ENCODE results near the gene NRK.
"Not testable (repeated sequence)": the region's sequence is repeated elsewhere in the genome, so short reads cannot be mapped to it uniquely, and the experiment has no call there.

Gene NRK

DNA sequence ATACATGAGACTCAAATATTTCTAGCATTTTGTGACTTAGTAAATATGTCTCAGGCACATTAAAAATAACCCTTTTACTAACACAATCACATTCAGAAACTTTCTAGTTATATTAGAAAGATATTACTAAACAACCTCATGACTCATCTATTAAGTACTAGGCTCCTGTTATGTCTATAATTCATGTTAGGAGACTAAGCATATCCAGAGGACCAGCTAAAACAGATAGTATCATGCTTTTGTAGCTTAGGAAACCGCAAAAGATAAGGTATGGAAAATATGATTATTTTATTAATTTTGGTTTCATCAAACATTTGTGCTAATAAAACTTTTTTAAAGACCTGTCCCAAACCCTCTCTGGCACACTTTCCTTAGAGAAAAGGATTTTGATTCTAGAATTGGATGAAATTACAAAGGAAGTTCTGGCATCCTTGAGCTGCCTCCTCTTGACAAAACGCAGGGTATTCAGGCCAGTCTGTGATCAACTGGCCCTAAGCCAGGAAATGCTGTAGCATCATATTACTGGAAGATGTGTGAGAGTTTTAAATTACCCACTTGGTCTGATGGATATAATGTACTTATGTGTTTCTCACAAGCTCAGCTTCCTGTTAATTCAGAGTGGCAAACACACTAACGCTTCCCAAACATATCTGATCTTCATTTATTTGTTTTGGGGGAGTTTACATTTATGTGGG lies 60.4 kb downstream of the NRK start:
- DNase-seq, result no peak

DNA sequence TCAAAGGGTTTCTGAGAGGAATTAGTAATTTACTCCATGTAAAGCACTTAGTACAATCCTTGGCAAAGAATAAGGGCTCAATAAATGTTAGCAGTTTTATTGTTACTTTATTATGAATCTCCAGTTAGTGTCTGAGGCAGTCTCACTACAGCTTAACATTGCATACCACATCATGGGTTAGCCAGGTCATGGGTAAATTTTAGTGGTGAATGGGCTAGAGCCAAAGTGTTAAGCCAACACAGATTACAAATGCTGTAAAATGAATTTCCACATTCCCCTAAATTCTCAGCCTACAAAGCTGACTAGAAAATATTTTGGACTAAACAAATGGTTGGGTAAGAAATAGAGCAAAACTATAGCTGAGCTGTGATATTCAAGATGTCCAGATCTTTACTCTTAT lies 72.4 kb downstream of the NRK start:
- no peak for DNase-seq

DNA sequence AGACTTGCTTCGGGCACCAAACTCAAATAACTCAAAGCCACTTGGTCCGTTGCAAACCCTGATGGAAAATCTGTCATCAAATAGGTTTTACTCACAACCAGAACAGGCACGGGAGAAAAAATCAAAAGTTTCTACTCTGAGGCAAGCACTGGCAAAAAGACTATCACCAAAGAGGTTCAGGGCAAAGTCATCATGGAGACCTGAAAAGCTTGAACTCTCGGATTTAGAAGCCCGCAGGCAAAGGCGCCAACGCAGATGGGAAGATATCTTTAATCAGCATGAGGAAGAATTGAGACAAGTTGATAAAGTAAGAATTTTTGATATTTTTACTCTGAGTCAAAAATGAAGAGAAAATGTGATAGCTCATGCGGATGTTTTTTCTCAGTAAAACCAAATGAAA lies 87.2 kb downstream of the NRK start:
- DNase-seq, result no peak

DNA sequence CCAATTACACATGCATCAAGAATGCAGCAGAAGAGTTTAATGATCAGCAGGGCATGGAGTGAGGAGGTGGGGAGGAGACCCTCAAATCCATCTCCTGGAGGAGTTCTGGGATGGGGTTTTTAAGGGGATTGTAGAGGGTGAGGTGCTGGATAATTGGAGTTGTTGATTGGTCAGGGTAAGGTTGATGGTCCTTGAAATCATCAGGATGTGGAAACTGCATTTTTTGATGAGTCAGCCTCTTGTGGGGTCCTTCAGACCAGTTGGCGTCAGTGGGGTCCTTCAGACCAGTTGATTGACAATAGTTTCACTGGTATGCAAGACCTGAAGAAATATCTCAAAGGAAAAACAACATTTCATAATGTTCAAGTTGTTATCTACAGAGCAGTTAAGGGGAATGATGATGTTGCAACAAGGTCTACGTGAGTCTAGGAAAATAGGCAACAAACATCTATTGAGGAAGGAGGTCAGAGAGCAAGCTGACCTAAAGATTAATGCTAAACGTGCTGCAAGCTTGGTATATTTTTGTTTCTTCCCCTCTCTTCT lies 88.3 kb downstream of the NRK start:
- DNase-seq, result no peak

DNA sequence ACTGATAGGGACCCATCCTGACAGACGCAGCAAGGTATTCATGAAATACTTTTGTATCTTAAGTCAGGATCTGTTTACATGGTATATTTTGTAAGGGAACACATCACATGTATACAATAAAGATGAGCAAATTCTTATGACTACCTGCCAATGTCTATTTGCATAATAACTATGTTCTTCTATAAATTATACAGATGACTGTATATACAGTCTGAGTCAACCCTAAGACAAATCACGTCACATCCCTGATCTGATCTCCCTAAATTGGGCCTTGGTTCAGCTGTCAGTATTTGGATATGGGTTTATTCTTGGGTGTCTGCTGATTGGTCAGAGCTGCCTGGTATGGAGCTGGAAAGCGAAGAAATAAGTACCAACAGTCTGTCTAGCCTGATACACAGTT lies 122.9 kb downstream of the NRK start:
- no peak for DNase-seq

DNA sequence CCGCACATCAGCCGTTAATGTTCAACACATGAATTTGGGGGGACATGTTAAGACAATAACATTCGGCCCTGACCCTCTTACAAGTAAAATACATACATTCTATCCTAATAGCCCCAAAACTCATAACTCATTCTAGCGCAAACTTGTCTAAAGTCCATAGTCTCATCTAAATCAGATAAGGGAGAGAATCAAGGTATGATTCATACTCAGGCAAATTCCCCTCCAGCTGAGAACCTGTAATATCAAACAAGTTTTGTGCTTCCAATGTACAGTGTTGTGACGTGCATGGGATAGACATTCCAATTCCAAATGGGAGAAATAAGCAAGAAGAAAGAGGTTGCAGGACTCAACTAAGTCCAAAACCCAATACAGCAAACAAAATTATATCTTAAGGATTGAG lies 147.1 kb downstream of the NRK start:
- DNase-seq, result no peak

DNA sequence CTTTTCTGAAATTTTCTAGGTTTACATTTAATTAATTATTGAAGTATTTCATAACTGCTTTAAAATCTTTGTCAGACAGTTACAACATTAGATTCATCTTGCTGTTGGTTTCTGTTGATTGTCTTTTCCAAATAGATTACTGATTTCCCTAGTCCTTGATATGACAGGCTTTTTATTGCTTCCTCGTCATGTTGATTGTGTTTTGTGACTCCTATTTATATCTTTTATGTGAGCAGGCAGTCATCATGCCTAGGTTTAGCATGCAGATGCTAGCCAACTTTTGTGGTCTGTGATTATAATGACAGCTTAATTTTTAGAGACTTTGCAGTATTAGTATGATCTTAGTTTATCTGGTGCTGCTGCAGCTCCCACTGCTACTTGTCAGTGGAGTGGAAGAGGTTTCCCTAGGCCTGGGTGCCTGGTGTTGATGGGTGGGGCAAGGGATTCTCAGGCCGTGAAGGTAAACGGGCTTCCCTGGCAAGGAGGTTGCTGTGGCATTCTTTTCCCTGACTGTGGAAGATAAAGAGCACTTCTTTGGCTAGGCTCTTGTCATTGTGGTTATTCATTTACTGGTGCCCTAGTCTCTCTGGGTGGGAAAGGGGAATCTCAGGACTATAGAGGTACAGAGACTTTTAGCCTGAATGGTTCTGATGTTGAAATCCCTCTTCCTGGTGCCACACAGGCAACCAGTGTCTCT lies 150.5 kb downstream of the NRK start:
- no peak for DNase-seq

DNA sequence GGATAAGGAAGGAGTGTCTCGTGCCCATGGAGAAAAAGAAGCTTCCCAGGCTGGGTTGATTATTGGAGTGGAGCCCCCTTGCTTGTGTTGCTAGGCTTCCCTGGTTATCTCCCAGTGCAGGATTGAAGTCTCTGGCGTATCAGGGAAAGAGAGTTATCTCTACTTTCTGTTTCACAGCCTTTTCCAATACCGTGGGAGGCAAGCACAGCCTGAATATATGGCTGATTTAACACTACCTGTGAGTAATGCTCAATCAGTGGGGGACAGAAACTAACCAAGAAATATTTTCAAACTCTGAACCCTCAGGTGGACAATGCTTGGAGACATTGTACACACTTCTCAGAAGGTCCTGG lies 151.0 kb downstream of the NRK start:
- DNase-seq, result no peak

DNA sequence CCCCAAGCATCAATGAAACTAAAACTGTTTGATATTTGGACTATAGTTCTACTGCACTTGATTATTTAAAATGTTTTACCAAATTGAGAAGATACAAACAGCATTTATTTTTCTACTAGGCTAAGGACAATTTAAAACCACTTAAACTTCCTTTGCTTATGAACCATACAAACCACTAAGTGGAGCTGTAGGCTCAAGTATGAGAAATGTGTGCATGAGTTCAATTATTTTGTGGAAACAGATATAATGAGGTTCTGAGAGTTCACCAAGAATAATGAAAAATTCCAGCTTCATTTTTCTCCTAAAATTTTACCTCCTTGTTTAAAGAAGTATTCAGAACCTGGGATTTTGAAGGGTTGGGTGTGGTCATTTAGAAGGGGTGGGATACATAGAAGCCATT lies 153.0 kb downstream of the NRK start:
- no peak for DNase-seq

DNA sequence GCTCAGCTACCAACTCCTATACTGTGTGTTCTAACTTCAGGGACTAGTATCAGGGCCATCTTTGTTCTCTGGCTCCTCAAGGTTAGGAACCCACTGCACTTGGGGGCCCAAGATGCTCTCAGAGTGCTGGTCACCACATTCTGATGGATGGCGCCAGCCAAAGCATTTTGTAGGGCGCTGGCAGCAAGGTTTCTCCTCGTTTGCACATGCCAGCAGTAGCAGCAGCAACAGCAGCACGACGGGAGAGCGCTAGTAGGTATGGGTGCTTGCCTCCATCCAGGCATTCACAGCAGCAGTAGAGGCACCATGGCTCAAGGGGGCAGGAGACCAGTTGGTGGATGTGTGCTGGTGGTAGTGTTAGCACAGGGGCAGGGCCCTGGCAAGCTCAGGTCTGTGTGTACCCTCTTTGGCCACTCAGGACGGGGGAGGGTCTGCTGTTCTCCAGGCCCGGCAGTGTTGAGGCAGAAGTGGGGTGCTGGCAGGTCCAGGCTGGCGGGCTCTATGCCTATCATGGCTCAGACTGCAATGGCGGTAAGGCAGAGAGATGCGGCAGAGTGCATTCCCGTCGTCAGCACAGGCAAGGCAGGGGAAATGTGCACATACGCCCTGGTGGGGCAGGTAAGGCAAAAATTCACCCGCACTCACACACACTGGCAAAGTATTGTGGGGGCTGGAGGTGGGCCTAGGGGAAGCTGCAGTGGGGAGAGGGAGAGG lies 159.6 kb downstream of the NRK start:
- no peak for DNase-seq

DNA sequence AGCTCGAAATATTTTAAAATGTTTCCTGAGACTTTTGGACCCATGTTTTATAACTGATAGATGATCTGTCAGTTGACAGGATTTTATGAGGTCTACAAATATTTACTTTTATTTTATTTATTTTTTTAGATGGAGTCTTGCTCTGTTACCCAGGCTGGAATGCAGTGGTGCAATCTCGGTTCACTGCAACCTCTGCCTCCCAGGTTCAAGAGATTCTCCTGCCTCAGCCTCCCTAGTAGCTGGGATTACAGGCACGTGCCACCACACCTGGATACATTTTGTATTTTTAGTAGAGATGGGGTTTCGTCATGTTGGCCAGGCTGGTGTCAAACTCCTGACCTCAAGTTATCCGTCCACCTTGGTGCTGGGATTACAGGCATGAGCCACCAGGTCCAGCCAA lies 166.1 kb downstream of the NRK start:
- not testable (repeated sequence) for DNase-seq

DNA sequence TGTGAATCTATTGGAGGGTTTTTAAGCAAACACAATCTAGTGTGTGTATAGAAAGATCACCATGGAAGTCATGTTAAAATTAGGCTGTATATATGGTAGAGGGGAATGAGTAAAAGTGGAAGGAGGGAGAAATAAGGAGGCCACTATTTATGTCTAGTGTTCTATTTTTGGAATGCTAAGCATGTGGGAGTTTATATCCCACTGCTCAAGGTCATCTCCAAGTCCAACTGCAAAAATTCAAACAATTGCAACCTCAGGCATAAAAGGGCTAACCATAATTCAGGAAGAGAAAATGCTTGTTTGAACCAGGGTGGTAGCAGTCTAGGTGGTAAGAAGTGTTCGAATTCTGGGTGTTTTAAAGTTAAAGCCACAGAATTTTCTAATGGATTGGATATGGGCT lies 177.0 kb downstream of the NRK start:
- no peak for DNase-seq

DNA sequence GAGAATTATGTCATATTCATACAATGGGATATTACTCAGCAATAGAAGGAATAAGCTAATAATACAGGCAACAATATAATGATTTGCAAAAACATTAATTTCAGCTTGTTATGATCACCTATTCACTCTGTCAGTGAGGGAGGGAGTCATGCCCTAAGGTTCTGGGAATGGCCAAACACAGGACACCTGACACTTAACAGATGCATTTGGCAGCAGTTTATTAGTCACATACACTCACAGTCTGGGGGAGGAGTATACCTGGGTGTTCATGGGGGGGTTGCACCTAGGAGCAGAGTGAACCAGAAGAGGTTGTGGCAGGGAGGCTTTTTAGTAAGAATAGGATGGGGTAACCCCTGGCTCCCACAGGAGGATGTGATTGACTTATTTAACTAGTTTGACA lies 177.9 kb downstream of the NRK start:
- DNase-seq, result no peak

DNA sequence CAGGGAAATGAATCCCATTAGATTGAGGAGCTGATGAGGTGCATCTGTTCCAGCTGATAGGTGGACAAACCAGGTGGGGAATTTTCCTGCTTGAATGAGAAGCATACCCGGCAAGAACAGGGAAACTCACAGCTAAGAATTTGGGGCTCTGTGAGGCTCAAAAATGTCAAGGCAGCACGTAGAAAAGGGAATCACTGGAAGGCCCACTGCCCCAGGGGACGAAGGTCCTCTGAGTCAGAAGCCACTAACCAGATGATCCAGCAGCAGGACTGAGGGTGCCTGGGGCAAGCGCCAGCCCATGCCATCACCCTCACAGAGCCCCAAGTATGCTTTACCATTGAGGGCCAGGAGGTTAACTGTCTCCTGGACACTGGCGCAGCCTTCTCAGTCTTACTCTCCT lies 178.3 kb downstream of the NRK start:
- not testable (repeated sequence) for DNase-seq

DNA sequence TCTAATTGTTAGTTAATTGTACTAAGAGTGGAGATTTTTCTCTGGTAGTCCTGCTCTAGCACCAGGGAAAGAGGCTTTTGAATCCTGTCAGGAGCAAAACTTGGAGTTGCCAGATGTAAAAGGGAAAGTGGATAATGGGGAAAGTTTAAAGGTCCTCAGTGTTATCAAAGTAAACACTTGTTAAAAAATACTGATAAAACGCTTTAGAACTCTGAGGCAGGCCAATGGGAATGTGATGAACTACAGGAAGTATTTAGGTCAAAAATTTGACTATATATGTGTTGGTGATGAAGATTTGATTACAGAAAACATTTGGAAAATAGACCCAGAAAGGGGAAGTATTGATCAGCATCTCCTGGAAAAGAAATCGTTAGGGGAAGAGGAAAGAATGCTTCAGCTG lies 183.3 kb downstream of the NRK start:
- DNase-seq, result no peak

DNA sequence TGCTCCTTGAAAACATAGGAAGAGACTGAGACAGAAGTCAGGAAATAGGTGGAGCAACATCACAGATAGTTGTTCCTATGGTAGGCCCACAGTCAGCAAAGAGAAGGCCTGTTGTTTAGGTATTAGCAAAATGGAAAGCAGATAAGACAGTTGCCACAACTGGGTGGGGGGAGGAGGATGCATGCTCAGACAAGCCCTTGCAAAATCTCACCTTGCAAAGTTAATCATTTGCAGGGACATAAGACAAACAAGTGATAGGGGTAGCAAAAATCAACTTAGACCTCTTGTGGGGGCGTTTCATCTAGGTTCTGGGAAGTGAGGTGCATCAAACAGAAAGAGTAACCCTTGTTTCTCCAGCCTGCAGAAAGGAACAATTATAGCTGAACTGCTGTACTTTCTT lies 185.5 kb downstream of the NRK start:
- no peak for DNase-seq

All from right forelimb (tissue), 1 donor.